Measurements from ENCODE around the gene CNIH4.
A peak's percentile ranks its signal among the peaks of the same experiment; 100 is the strongest.

Gene CNIH4

DNA sequence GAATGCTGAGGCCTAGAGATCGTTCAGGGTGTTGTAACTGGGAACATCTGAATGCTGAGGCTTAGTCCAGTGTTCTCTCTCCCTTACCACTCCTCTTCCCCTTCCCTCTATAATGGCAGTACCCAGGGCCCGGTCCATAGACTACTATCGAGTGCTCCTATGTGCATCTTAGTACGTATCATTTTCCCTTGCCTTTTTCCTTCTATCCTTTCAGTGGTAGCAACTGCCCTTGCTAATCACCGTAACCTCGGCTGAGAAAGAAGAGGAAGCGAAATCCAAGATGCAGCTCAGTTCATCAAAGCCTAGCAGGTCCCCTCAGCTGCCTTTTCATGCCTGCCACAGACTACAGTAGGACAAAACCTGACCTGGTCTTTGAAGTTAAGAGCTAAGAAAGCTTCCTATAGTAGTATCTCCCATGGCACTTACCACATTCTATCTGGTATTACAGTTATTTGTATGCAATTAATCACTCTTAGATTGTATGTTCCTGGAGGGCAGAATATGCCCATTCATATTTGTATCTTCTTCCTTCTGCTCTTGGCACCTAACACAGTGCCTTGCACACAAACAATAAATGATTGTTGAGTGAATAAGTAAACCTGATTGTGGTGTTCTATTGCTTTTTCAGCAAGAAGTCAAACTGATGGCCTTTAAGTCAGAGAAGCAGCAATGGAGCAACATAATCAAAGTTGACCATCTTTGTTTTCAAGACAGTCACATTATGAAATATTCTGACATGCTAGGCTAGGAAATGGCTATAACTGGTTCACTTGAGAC is 22.4 kb downstream of the CNIH4 start:
- peak; percentile 61 to 75 for DNase-seq (ENCODE audit: low read depth in 1 of 2, low spot score in 1 of 2)
- H3K27me3 ChIP-seq (ENCODE audit: insufficient read depth, poor library complexity, severe bottlenecking), result no peaks in the 10 kb centered on the region
- peak overlapping the region; percentile 84 for H3K27ac ChIP-seq (replicated peaks)
- no peak overlapping the region for H3K4me3 ChIP-seq (replicated peaks; ENCODE audit: insufficient read depth, low read length)
- no peak for TF ChIP-seq GABPA (IDR thresholded peaks at IDR 0.05; ENCODE audit: low read depth)
- no peak for TF ChIP-seq POLR2AphosphoS5 (IDR thresholded peaks at IDR 0.05; ENCODE audit: low read depth)
- TF ChIP-seq REST (IDR thresholded peaks at IDR 0.05; ENCODE audit: insufficient replicate concordance, low read depth), result no peak
- TF ChIP-seq CTCF (IDR thresholded peaks at IDR 0.05; ENCODE audit: insufficient read depth, low read length), result no peak
- peak; percentile 55; the same call in 1 of the 2 replicates for TF ChIP-seq SPI1 (IDR thresholded peaks at IDR 0.05; ENCODE audit: borderline replicate concordance, low read depth)

DNA sequence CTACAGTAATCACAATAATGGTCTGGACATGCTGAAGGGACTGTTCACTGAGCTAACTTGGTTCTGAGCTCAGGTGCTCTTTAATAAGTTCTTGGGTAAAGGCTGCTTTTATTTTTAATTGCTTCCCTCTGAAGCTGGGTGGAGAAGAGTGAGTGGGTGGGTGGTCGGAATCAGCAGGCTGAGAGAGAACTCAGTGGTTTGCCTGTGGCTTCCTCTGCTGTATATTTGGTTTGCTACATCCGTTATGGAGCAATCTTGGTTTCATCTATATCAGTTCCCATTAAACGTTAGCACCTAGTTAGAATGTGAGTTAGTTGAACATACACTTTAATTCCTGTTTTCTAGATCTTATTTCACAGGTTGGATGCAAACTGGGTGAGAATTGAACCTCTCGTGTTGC is 23.3 kb downstream of the CNIH4 start:
- Histone ChIP-seq H3K27me3 (ENCODE audit: insufficient read depth, poor library complexity, severe bottlenecking) (no peaks in the 10 kb centered on the region), H3K27ac (replicated peaks) (peak overlapping the region; percentile 84), H3K4me3 (replicated peaks; ENCODE audit: insufficient read depth, low read length) (no peak overlapping the region)
- peak; percentile 62 to 85 for DNase-seq (ENCODE audit: low read depth in 1 of 2, low spot score in 1 of 2)
- TF ChIP-seq REST (IDR thresholded peaks at IDR 0.05; ENCODE audit: insufficient replicate concordance, low read depth) (peak; percentile 17), GABPA (IDR thresholded peaks at IDR 0.05; ENCODE audit: low read depth) (peak; percentile 48; the same call in 1 of the 2 replicates), POLR2AphosphoS5 (IDR thresholded peaks at IDR 0.05; ENCODE audit: low read depth) (peak; percentile 93), CTCF (IDR thresholded peaks at IDR 0.05; ENCODE audit: insufficient read depth, low read length) (no peak), SPI1 (IDR thresholded peaks at IDR 0.05; ENCODE audit: borderline replicate concordance, low read depth) (peak; percentile 81)

DNA sequence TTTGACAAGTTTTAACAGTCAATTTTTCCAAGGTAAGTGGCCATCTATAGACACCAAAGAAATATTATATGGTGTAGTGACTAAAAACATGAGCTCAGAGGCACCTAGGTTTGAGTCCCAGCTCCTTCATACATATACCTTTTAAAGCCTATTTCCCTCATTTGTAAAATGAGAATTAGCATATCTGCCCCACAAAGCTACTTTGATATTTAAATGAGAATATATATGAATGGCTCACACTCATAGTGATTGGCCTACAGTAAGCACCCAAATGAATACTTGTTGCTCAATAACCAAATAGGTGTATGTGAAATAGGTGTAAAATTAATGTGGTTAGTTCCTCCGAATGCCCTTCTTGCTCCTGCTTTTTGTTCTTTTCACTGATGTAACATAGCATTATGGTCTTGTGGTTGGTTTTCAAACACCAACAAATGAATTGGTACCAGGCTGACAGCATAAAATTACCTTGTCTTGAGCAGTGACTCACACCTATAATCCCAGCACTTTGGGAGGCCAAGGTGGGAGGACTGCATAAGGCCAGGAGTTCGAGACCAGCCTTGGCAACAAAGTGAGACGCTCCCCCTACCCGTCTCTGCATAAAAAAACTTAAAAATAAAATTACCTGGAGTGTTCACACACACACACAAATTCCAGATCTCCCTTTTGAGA is 25.3 kb downstream of the CNIH4 start:
- Histone ChIP-seq H3K27ac (replicated peaks) (peak overlapping the region; percentile 84), H3K27me3 (ENCODE audit: insufficient read depth, poor library complexity, severe bottlenecking) (no peaks in the 10 kb centered on the region), H3K4me3 (replicated peaks; ENCODE audit: insufficient read depth, low read length) (no peak overlapping the region)
- DNase-seq (ENCODE audit: low read depth in 1 of 2, low spot score in 1 of 2), result no peak
- no peak for TF ChIP-seq REST (IDR thresholded peaks at IDR 0.05; ENCODE audit: insufficient replicate concordance, low read depth)
- TF ChIP-seq SPI1 (IDR thresholded peaks at IDR 0.05; ENCODE audit: borderline replicate concordance, low read depth), result no peak
- TF ChIP-seq POLR2AphosphoS5 (IDR thresholded peaks at IDR 0.05; ENCODE audit: low read depth), result no peak
- no peak for TF ChIP-seq GABPA (IDR thresholded peaks at IDR 0.05; ENCODE audit: low read depth)
- TF ChIP-seq CTCF (IDR thresholded peaks at IDR 0.05; ENCODE audit: insufficient read depth, low read length), result no peak

Measured in HL-60 (cell line).